Neural crest cell (in vitro differentiated cells): Measurements from ENCODE around the gene SUOX. TPM values are rescaled to one million over a fixed set of nuclear protein-coding genes. Genes with fewer than 3 reads are reported as not detected.

Experiments
- DNase-seq: peaks from one replicate; pipeline ENCODE4 v3.0.0; 2021; ENCODE audit warnings: low read depth, mixed read lengths, low spot score
- H3K27ac Mint-ChIP-seq: one replicate; pipeline ENCODE4 v1.8.0; 2021; ENCODE audit warnings: mild to moderate bottlenecking, mixed read lengths; ENCODE audit not compliant: unreplicated experiment
- H3K27me3 Mint-ChIP-seq: 2 replicates; pipeline ENCODE4 v1.8.0; 2021; ENCODE audit warnings: low read depth, mild to moderate bottlenecking, mixed read lengths
- H3K36me3 Mint-ChIP-seq: 2 replicates; pipeline ENCODE4 v1.8.0; 2021; ENCODE audit warnings: low read depth, mild to moderate bottlenecking, mixed read lengths
- H3K4me1 Mint-ChIP-seq: 2 replicates; pipeline ENCODE4 v1.8.0; 2021; ENCODE audit warnings: mixed read lengths
- H3K4me3 Mint-ChIP-seq: one replicate; pipeline ENCODE4 v1.8.0; 2021; ENCODE audit warnings: mild to moderate bottlenecking, mixed read lengths
- H3K9me3 Mint-ChIP-seq: 2 replicates; pipeline ENCODE4 v1.8.0; 2021; ENCODE audit warnings: mixed read lengths
- total RNA-seq: library from RNA; stranded (reverse); gene quantifications from 2 replicates; pipeline ENCODE4 v1.2.1, GENCODE V29; 2021
- TF ChIP-seq, protein P1 (sequence below): fragments of 200-600 bp; sonication (generic); conservative IDR thresholded peaks from 2 replicates; pipeline ENCODE4 v1.5.0; 2021; ENCODE audit warnings: antibody characterized with exemption, mild to moderate bottlenecking

The SUOX gene
- total RNA-seq, 1 donor from 2014 or later = 30.4 TPM

DNA sequence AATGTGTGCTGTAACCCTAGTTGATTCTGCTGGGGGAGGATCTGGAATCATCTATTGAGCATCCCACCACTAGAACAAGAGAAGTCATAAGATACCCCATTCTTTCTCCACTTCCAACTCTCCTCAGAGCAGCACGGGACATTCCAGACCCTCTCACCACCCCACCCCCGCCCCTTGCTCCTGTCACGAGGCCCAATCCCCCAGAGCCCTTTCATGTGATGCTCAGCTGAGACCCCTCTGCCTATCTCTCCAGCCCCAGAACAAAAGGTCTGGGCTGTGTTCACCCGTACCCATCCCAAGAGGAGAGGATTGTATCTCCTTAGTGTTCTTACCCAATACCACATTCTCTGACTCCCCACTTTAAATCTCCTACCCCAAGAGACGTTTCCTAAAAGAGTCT, 31.8 kb upstream of the SUOX start:
- TF ChIP-seq, protein P1, sequence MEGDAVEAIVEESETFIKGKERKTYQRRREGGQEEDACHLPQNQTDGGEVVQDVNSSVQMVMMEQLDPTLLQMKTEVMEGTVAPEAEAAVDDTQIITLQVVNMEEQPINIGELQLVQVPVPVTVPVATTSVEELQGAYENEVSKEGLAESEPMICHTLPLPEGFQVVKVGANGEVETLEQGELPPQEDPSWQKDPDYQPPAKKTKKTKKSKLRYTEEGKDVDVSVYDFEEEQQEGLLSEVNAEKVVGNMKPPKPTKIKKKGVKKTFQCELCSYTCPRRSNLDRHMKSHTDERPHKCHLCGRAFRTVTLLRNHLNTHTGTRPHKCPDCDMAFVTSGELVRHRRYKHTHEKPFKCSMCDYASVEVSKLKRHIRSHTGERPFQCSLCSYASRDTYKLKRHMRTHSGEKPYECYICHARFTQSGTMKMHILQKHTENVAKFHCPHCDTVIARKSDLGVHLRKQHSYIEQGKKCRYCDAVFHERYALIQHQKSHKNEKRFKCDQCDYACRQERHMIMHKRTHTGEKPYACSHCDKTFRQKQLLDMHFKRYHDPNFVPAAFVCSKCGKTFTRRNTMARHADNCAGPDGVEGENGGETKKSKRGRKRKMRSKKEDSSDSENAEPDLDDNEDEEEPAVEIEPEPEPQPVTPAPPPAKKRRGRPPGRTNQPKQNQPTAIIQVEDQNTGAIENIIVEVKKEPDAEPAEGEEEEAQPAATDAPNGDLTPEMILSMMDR = no peak
- Mint-ChIP-seq H3K4me1 (peaks cover 40% of the 10 kb centered on the region), H3K36me3 (peaks cover 5% of the 10 kb centered on the region), H3K9me3 (no peaks in the 10 kb centered on the region), H3K27me3 (no peaks in the 10 kb centered on the region), H3K4me3 (peak overlapping the region; percentile 95), H3K27ac (peak overlapping the region; percentile 58)
- no peak for DNase-seq

DNA sequence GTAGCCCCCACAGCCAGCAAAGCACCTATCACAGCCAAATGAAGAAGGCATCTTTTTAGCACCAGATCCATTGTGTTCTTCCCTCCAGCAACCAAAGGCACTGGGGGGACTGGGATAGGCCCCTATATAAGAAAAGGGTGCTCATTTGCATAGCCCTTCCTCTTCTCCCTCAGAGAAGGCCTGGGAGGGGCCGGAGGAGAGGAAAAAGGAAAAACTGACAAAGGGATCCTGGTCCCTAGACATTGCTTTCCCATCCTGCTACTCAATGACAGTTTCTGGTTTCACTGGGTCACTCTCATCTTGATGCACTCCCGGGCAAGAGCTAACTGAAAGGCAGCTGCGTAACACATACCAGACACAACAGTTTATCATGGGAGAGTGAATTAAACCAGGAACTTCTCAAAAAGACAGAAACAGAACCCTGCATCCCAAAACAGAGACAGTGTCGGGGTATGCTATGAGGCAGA, 31.1 kb upstream of the SUOX start, which contains the start of gene PMEL:
TSS of gene PMEL (minus strand) at position 102 of the 467 bp plus-strand sequence. CDS start at position 71, 31 bp downstream.
- no peaks in the 10 kb centered on the region for H3K27me3 Mint-ChIP-seq
- H3K9me3 Mint-ChIP-seq = no peaks in the 10 kb centered on the region
- H3K36me3 Mint-ChIP-seq = peaks cover 8% of the 10 kb centered on the region
- H3K4me3 Mint-ChIP-seq = peak within 1 kb of the TSS; percentile 95
- no peak for DNase-seq
- TF ChIP-seq, protein P1 = no peak
- peaks cover 47% of the 10 kb centered on the region for H3K4me1 Mint-ChIP-seq
- peak within 1 kb of the TSS; percentile 70 for H3K27ac Mint-ChIP-seq

DNA sequence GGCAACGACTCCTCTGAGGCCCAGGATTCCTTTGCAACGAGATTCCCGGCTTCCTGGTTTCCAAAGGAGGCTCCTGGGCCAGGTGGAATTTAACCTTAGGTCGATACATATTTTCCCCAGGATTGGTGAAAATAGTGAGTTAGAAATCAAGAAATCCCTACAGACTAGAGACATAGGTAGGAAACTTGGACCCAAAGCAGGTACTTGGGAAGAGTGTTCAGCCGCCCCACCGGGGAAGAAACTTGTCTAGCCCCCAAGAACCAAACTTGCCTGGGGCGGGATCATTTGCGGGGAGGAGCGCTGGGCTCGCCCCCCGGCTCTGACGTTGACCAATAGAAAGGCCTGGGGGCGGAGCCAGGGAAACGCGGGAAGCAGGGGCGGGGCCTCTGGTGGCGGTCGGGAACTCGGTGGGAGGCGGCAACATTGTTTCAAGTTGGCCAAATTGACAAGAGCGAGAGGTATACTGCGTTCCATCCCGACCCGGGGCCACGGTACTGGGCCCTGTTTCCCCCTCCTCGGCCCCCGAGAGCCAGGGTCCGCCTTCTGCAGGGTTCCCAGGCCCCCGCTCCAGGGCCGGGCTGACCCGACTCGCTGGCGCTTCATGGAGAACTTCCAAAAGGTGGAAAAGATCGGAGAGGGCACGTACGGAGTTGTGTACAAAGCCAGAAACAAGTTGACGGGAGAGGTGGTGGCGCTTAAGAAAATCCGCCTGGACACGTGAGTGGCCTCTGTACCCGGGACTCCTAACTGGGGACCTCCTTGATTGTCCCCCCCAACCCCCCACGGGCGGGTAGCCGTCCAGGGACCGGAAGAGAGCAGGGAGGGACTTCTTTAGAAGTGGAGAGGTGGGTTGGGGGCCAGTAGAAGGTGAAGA, 30.4 kb upstream of the SUOX start, which contains the start of gene CDK2:
TSS of gene CDK2 (plus strand) at position 423 of the 874 bp plus-strand sequence. CDS start at position 602, 179 bp downstream.
- DNase-seq = peak; percentile 91
- peaks cover 54% of the 10 kb centered on the region for H3K4me1 Mint-ChIP-seq
- H3K27me3 Mint-ChIP-seq = no peaks in the 10 kb centered on the region
- no peaks in the 10 kb centered on the region for H3K9me3 Mint-ChIP-seq
- TF ChIP-seq, protein P1 = no peak
- H3K36me3 Mint-ChIP-seq = peaks cover 11% of the 10 kb centered on the region
- peak within 1 kb of the TSS; percentile 70 for H3K27ac Mint-ChIP-seq
- H3K4me3 Mint-ChIP-seq = peak within 1 kb of the TSS; percentile 95

DNA sequence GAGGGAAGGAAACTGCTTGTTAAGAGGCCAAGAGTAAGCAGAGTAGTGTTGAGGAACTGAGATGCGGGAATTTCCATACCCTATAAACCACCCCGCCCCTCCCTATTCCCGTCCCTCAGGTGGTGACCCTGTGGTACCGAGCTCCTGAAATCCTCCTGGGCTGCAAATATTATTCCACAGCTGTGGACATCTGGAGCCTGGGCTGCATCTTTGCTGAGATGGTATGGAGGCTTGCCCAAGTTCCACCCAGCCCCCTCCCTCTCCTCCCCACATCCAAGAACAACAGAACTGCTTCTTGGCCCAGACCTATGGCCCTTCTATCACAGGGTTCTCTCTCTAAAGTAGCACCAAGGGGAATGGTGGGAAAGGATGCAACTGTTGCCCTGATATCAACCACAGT, 27.7 kb upstream of the SUOX start:
- H3K27me3 Mint-ChIP-seq = no peaks in the 10 kb centered on the region
- H3K27ac Mint-ChIP-seq = no peak overlapping the region
- TF ChIP-seq, protein P1 = no peak
- H3K36me3 Mint-ChIP-seq = peaks cover 11% of the 10 kb centered on the region
- H3K4me3 Mint-ChIP-seq = peak overlapping the region; percentile 47
- H3K9me3 Mint-ChIP-seq = no peaks in the 10 kb centered on the region
- peaks cover 56% of the 10 kb centered on the region for H3K4me1 Mint-ChIP-seq
- no peak for DNase-seq

DNA sequence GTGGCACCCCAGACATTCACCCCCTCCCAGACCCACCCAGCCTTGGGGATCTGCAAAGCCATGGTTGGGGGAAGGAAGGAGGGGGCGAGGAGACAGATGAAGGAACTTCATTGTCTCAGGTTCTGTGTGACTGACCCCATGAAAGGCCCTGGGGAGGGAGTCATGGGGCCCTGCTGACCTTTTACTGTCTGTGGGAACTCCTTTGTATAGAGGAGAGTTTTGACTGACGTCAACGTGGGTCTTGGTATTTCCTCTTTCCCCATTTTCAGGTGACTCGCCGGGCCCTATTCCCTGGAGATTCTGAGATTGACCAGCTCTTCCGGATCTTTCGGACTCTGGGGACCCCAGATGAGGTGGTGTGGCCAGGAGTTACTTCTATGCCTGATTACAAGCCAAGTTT, 26.3 kb upstream of the SUOX start:
- peak overlapping the region; percentile 77 for H3K4me3 Mint-ChIP-seq
- H3K9me3 Mint-ChIP-seq = no peaks in the 10 kb centered on the region
- peaks cover 48% of the 10 kb centered on the region for H3K4me1 Mint-ChIP-seq
- peaks cover 14% of the 10 kb centered on the region for H3K36me3 Mint-ChIP-seq
- TF ChIP-seq, protein P1 = no peak
- H3K27me3 Mint-ChIP-seq = no peaks in the 10 kb centered on the region
- DNase-seq = no peak
- H3K27ac Mint-ChIP-seq = peak overlapping the region; percentile 85
